Measurements from ENCODE around the gene SENP1. TPM values are rescaled to one million over a fixed set of nuclear protein-coding genes. Genes with fewer than 3 reads are reported as not detected.

The SENP1 gene
- 10 to 100 TPM in 2 of 10 donors, 1 to 10 TPM in 8; 7.1 to 10.7 (median 8.7) TPM for total RNA-seq
- 1 to 10 TPM; 2.1 to 2.7 TPM for polyA plus RNA-seq
- long read RNA-seq, donor 1, partial matches to known transcripts: 0 of 3 reads
- long read RNA-seq, donor 1, other reads (novel, unspliced or antisense): 1 of 3 reads
- long read RNA-seq, donor 2, partial matches to known transcripts: 0 of 5 reads
- long read RNA-seq, donor 2, other reads (novel, unspliced or antisense): 3 of 5 reads
- long read RNA-seq, donor 3, partial matches to known transcripts: 1 of 7 reads
- long read RNA-seq, donor 3, other reads (novel, unspliced or antisense): 5 of 7 reads

GRCh38 chr12:48105867-48106680, at the start of gene SENP1:
Gene SENP1, minus strand, starts transcription at chr12:48106079. Its CDS starts 4,607 bp downstream, at chr12:48101472.
- TF ChIP-seq CTCF (IDR thresholded peaks at IDR 0.05): peak in 6 of 9 donors; percentile 17 to 49 (median 34)
- Histone ChIP-seq H3K4me1 (peaks cover 0 to 24% (median 19%) of the 10 kb centered on the region in 9 donors), H3K27me3 (no peaks in the 10 kb centered on the region), H3K36me3 (peaks cover 0 to 1% (median 0%) of the 10 kb centered on the region in 9 donors), H3K27ac (peak within 1 kb of the TSS; percentile 91 to 99 (median 97)), H3K4me3 (peak within 1 kb of the TSS; percentile 71 to 99 (median 90)), H3K9me3 (no peaks in the 10 kb centered on the region)
- 0% methylated on average over 44 to 53 of the region's 53 CpGs for WGBS, 2 donors
- peak; percentile 89 to 91 for DNase-seq
- peak; percentile 94 to 98 (median 97) for ATAC-seq
- intact Hi-C loops (cut with DNase I): loop anchor here in 6 of 10 donors (1.0 to 10.0 kb wide), 3 partner anchors 49 to 51 kb away; partner anchors contain the start of gene ASB8 (in 6 of the 6)

- peaks cover 0 to 91% (median 56%) of the 10 kb centered on the region in 9 donors for H3K36me3 ChIP-seq
- no peak overlapping the region for H3K4me3 ChIP-seq
- WGBS, 2 donors: 67 to 89% methylated on average over 2 of the region's 2 CpGs
- ATAC-seq (peak in 3 of 8 donors; percentile 22 to 66 (median 43)), DNase-seq (no peak)
- no peaks in the 10 kb centered on the region for H3K27me3 ChIP-seq
- peaks cover 0 to 63% (median 44%) of the 10 kb centered on the region in 9 donors for H3K4me1 ChIP-seq
- peak overlapping the region in 9 of 10 donors; percentile 6 to 74 (median 51) for H3K27ac ChIP-seq
- no peak for TF ChIP-seq CTCF (IDR thresholded peaks at IDR 0.05)
- intact Hi-C loops (cut with DNase I): loop anchor here in 2 of 10 donors (5.0 to 10.0 kb wide), 3 partner anchors 34 to 496 kb away; partner anchors contain the start of genes PFKM (in 1 of the 2) and SENP1 (in 1 of the 2)
- H3K9me3 ChIP-seq: no peaks in the 10 kb centered on the region
Measured at GRCh38 chr12:48151103-48151771, 45.4 kb upstream of the SENP1 start.

GRCh38 chr12:48145981-48146380, 40.1 kb upstream of the SENP1 start:
- Histone ChIP-seq H3K27ac (peak overlapping the region in 8 of 10 donors; percentile 3 to 71 (median 53)), H3K27me3 (no peaks in the 10 kb centered on the region), H3K4me3 (no peak overlapping the region), H3K9me3 (no peaks in the 10 kb centered on the region), H3K4me1 (peaks cover 0 to 56% (median 21%) of the 10 kb centered on the region in 9 donors), H3K36me3 (peaks cover 0 to 100% (median 87%) of the 10 kb centered on the region in 9 donors)
- 26 to 27% methylated on average over 1 of the region's 1 CpG for WGBS, 2 donors
- no peak for TF ChIP-seq CTCF (IDR thresholded peaks at IDR 0.05)
- ATAC-seq: peak in 6 of 8 donors; percentile 48 to 91 (median 82)
- intact Hi-C loops (cut with DNase I): loop anchor here in 1 of 10 donors (5.0 kb wide), 1 partner anchor 1606 kb away; no protein-coding TSS in a partner anchor
- DNase-seq: no peak

All from heart right ventricle (tissue), 16 donors.